ENCODE measurements around the gene RNLS.

Gene RNLS

GRCh38 chr10:88582806-88583583 lies at the start of gene RNLS:
Gene RNLS, minus strand, starts transcription at chr10:88583318.
- no peak for ATAC-seq
- TF ChIP-seq, protein P1, sequence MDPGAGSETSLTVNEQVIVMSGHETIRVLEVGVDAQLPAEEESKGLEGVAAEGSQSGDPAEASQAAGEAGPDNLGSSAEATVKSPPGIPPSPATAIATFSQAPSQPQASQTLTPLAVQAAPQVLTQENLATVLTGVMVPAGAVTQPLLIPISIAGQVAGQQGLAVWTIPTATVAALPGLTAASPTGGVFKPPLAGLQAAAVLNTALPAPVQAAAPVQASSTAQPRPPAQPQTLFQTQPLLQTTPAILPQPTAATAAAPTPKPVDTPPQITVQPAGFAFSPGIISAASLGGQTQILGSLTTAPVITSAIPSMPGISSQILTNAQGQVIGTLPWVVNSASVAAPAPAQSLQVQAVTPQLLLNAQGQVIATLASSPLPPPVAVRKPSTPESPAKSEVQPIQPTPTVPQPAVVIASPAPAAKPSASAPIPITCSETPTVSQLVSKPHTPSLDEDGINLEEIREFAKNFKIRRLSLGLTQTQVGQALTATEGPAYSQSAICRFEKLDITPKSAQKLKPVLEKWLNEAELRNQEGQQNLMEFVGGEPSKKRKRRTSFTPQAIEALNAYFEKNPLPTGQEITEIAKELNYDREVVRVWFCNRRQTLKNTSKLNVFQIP (CRISPR knock-in tag; IDR thresholded peaks at IDR 0.05; ENCODE audit: borderline replicate concordance, low read depth) = no peak
- TF ChIP-seq TSHZ2 (CRISPR knock-in tag; IDR thresholded peaks at IDR 0.05) (no peak), ZFP30 (CRISPR knock-in tag; IDR thresholded peaks at IDR 0.05) (no peak), GLIS3 (CRISPR knock-in tag; IDR thresholded peaks at IDR 0.05) (no peak), ZNF565 (CRISPR knock-in tag; conservative IDR thresholded peaks at IDR 0.05; ENCODE audit: low read depth) (no peak), ZNF70 (CRISPR knock-in tag; IDR thresholded peaks at IDR 0.05) (no peak), ARNTL (CRISPR knock-in tag; IDR thresholded peaks at IDR 0.05; ENCODE audit: borderline replicate concordance, low read depth) (no peak), ZFP3 (CRISPR knock-in tag; IDR thresholded peaks at IDR 0.05) (no peak), ISL1 (CRISPR knock-in tag; IDR thresholded peaks at IDR 0.05) (no peak), PATZ1 (CRISPR knock-in tag; IDR thresholded peaks at IDR 0.05; ENCODE audit: borderline replicate concordance) (no peak), ZC3H10 (CRISPR knock-in tag; IDR thresholded peaks at IDR 0.05) (no peak), TOX (CRISPR knock-in tag; IDR thresholded peaks at IDR 0.05; ENCODE audit: borderline replicate concordance) (no peak), ESRRG (CRISPR knock-in tag; IDR thresholded peaks at IDR 0.05) (no peak), BACH2 (CRISPR knock-in tag; IDR thresholded peaks at IDR 0.05; ENCODE audit: borderline replicate concordance) (no peak), RARB (CRISPR knock-in tag; IDR thresholded peaks at IDR 0.05) (no peak), OSR1 (CRISPR knock-in tag; IDR thresholded peaks at IDR 0.05) (no peak), ZNF8 (CRISPR knock-in tag; IDR thresholded peaks at IDR 0.05) (no peak)
- TF ChIP-seq, protein P2, sequence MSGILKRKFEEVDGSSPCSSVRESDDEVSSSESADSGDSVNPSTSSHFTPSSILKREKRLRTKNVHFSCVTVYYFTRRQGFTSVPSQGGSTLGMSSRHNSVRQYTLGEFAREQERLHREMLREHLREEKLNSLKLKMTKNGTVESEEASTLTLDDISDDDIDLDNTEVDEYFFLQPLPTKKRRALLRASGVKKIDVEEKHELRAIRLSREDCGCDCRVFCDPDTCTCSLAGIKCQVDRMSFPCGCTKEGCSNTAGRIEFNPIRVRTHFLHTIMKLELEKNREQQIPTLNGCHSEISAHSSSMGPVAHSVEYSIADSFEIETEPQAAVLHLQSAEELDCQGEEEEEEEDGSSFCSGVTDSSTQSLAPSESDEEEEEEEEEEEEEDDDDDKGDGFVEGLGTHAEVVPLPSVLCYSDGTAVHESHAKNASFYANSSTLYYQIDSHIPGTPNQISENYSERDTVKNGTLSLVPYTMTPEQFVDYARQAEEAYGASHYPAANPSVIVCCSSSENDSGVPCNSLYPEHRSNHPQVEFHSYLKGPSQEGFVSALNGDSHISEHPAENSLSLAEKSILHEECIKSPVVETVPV (CRISPR knock-in tag; IDR thresholded peaks at IDR 0.05) = no peak
- TF ChIP-seq, protein P3, sequence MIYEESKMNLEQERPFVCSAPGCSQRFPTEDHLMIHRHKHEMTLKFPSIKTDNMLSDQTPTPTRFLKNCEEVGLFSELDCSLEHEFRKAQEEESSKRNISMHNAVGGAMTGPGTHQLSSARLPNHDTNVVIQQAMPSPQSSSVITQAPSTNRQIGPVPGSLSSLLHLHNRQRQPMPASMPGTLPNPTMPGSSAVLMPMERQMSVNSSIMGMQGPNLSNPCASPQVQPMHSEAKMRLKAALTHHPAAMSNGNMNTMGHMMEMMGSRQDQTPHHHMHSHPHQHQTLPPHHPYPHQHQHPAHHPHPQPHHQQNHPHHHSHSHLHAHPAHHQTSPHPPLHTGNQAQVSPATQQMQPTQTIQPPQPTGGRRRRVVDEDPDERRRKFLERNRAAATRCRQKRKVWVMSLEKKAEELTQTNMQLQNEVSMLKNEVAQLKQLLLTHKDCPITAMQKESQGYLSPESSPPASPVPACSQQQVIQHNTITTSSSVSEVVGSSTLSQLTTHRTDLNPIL (CRISPR knock-in tag; IDR thresholded peaks at IDR 0.05; ENCODE audit: low read depth) = no peak

GRCh38 chr10:88624840-88625239 lies 41.7 kb upstream of the RNLS start:
- no peak for TF ChIP-seq ZFP30 (CRISPR knock-in tag; IDR thresholded peaks at IDR 0.05)
- TF ChIP-seq BACH2 (CRISPR knock-in tag; IDR thresholded peaks at IDR 0.05; ENCODE audit: borderline replicate concordance) = no peak
- no peak for TF ChIP-seq ZNF70 (CRISPR knock-in tag; IDR thresholded peaks at IDR 0.05)
- no peak for TF ChIP-seq ESRRG (CRISPR knock-in tag; IDR thresholded peaks at IDR 0.05)
- TF ChIP-seq TCF4 (CRISPR knock-in tag; IDR thresholded peaks at IDR 0.05; ENCODE audit: borderline replicate concordance) = no peak
- no peak for TF ChIP-seq SNAI2 (CRISPR knock-in tag; IDR thresholded peaks at IDR 0.05)
- TF ChIP-seq PPARA (CRISPR knock-in tag; IDR thresholded peaks at IDR 0.05; ENCODE audit: borderline replicate concordance) = no peak
- no peak for TF ChIP-seq TOX (CRISPR knock-in tag; IDR thresholded peaks at IDR 0.05; ENCODE audit: borderline replicate concordance)
- TF ChIP-seq, protein P1 (CRISPR knock-in tag; IDR thresholded peaks at IDR 0.05; ENCODE audit: borderline replicate concordance, low read depth) = no peak
- no peak for TF ChIP-seq PATZ1 (CRISPR knock-in tag; IDR thresholded peaks at IDR 0.05; ENCODE audit: borderline replicate concordance)
- no peak for TF ChIP-seq ARNTL (CRISPR knock-in tag; IDR thresholded peaks at IDR 0.05; ENCODE audit: borderline replicate concordance, low read depth)
- no peak for TF ChIP-seq ZNF565 (CRISPR knock-in tag; conservative IDR thresholded peaks at IDR 0.05; ENCODE audit: low read depth)
- TF ChIP-seq, protein P3 (CRISPR knock-in tag; IDR thresholded peaks at IDR 0.05; ENCODE audit: low read depth) = no peak
- no peak for TF ChIP-seq CSDC2 (CRISPR knock-in tag; IDR thresholded peaks at IDR 0.05)
- ATAC-seq = no peak

Data from SK-N-SH treated with all-trans-retinoic acid at 6 μM for 48 hours (cell line).